GM18498 (cell line): ENCODE data around the gene BRK1.
"Not testable (repeated sequence)": the region's sequence is repeated elsewhere in the genome, so short reads cannot be mapped to it uniquely, and the experiment has no call there.

Experiments
- ATAC-seq: cut with Tn5 transposase; IDR thresholded peaks from one replicate; pipeline ENCODE4 v1.9.1; 2021; ENCODE audit warnings: mild to moderate bottlenecking, moderate library complexity; ENCODE audit not compliant: unreplicated experiment

The BRK1 gene

DNA sequence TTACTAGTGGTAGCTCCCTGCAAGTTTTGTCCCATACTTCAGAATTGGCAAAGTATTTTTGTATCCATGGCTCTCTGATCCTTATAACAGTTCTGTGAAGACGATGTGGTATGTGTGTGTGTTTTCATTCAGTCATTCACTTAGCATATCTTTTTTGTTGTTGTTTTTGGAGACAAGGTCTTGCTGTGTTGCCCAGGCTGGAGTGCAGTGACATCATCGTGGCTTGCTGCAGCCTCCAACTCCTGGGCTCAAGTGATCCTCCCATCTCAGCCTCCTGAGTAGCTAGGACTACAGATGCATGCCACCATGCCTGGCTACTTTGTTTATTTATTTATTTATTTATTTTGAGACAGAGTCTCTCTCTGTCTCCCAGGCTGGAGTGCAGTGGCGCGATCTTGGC, 60.7 kb downstream of the BRK1 start:
- not testable (repeated sequence) for ATAC-seq
